Measurements from ENCODE around the gene GOSR1. TPM values are rescaled to one million over a fixed set of nuclear protein-coding genes. Genes with fewer than 3 reads are reported as not detected.

The GOSR1 gene
- total RNA-seq = 15.0 TPM

GRCh38 chr17:30477083-30477773, at the start of gene GOSR1:
Gene GOSR1 (plus strand): TSS chr17:30477408. CDS start chr17:30477434, 26 bp downstream.
- intact Hi-C loops (cut with DNase I) = no loop called here
- peak within 1 kb of the TSS; percentile 89 for H3K27ac ChIP-seq
- peak in 1 of 2 donors; percentile 23 for TF ChIP-seq POLR2A (IDR thresholded peaks at IDR 0.05)
- TF ChIP-seq POLR2AphosphoS5 (IDR thresholded peaks at IDR 0.05; ENCODE audit: insufficient read depth in 1 of 2, low read depth in 1 of 2) = peak; percentile 85 to 91
- TF ChIP-seq, protein P1, sequence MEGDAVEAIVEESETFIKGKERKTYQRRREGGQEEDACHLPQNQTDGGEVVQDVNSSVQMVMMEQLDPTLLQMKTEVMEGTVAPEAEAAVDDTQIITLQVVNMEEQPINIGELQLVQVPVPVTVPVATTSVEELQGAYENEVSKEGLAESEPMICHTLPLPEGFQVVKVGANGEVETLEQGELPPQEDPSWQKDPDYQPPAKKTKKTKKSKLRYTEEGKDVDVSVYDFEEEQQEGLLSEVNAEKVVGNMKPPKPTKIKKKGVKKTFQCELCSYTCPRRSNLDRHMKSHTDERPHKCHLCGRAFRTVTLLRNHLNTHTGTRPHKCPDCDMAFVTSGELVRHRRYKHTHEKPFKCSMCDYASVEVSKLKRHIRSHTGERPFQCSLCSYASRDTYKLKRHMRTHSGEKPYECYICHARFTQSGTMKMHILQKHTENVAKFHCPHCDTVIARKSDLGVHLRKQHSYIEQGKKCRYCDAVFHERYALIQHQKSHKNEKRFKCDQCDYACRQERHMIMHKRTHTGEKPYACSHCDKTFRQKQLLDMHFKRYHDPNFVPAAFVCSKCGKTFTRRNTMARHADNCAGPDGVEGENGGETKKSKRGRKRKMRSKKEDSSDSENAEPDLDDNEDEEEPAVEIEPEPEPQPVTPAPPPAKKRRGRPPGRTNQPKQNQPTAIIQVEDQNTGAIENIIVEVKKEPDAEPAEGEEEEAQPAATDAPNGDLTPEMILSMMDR (IDR thresholded peaks at IDR 0.05) = peak; percentile 61 to 86 (median 76)
- no peaks in the 10 kb centered on the region for H3K9me3 ChIP-seq
- DNase-seq (ENCODE audit: extremely low spot score in 2 of 2) = peak in 1 of 2 donors; percentile 94
- H3K4me3 ChIP-seq = peak within 1 kb of the TSS; percentile 79 to 86
- H3K27me3 ChIP-seq = no peaks in the 10 kb centered on the region
- H3K4me1 ChIP-seq = peaks cover 20% of the 10 kb centered on the region
- H3K36me3 ChIP-seq = peaks cover 0 to 15% of the 10 kb centered on the region in 2 donors

DNA sequence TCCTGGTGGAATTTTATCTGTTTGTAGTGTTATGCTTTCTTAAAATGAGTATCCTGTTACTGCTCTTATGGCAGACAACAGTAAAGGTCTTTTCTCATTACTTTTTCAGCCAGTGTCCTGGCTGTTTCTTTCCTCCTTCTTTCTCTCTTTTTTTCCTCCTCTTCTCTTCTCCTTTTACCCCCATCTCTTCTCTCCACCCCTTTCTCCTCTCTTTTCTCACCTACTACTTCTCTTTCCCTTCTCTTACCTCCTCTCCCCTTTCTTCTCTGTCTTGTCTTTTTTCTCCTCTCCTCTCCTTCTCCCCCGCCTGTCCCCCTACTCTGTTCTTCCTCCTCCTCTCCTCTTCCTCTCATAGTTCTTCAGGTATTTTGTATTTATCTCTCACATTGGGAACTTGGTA, 49.6 kb upstream of the GOSR1 start:
- H3K36me3 ChIP-seq = no peaks in the 10 kb centered on the region
- no peaks in the 10 kb centered on the region for H3K9me3 ChIP-seq
- TF ChIP-seq POLR2A (IDR thresholded peaks at IDR 0.05) (no peak), POLR2AphosphoS5 (IDR thresholded peaks at IDR 0.05; ENCODE audit: insufficient read depth in 1 of 2, low read depth in 1 of 2) (no peak)
- TF ChIP-seq, protein P1 (IDR thresholded peaks at IDR 0.05) = no peak
- H3K4me1 ChIP-seq = no peaks in the 10 kb centered on the region
- H3K4me3 ChIP-seq = no peak overlapping the region
- no peak for DNase-seq (ENCODE audit: extremely low spot score in 2 of 2)
- H3K27ac ChIP-seq = no peak overlapping the region
- intact Hi-C loops (cut with DNase I) = no loop called here
- H3K27me3 ChIP-seq = no peaks in the 10 kb centered on the region

GRCh38 chr17:30429155-30429554, 48.1 kb upstream of the GOSR1 start:
- H3K9me3 ChIP-seq = no peaks in the 10 kb centered on the region
- no peaks in the 10 kb centered on the region for H3K27me3 ChIP-seq
- no peak for DNase-seq (ENCODE audit: extremely low spot score in 2 of 2)
- no peak overlapping the region for H3K4me3 ChIP-seq
- no peaks in the 10 kb centered on the region for H3K4me1 ChIP-seq
- TF ChIP-seq POLR2AphosphoS5 (IDR thresholded peaks at IDR 0.05; ENCODE audit: insufficient read depth in 1 of 2, low read depth in 1 of 2) (no peak), POLR2A (IDR thresholded peaks at IDR 0.05) (no peak)
- TF ChIP-seq, protein P1 (IDR thresholded peaks at IDR 0.05) = no peak
- intact Hi-C loops (cut with DNase I) = no loop called here
- H3K36me3 ChIP-seq = peaks cover 0 to 3% of the 10 kb centered on the region in 2 donors
- H3K27ac ChIP-seq = no peak overlapping the region

- Histone ChIP-seq H3K4me3 (no peak overlapping the region), H3K36me3 (peaks cover 0 to 13% of the 10 kb centered on the region in 2 donors), H3K27ac (no peak overlapping the region), H3K4me1 (no peaks in the 10 kb centered on the region), H3K27me3 (no peaks in the 10 kb centered on the region), H3K9me3 (no peaks in the 10 kb centered on the region)
- DNase-seq (ENCODE audit: extremely low spot score in 2 of 2) = no peak
- TF ChIP-seq POLR2AphosphoS5 (IDR thresholded peaks at IDR 0.05; ENCODE audit: insufficient read depth in 1 of 2, low read depth in 1 of 2) (no peak), POLR2A (IDR thresholded peaks at IDR 0.05) (no peak)
- intact Hi-C loops (cut with DNase I) = no loop called here
Measured at GRCh38 chr17:30433514-30433913, 43.7 kb upstream of the GOSR1 start.

GRCh38 chr17:30436729-30437128, 40.5 kb upstream of the GOSR1 start:
- Histone ChIP-seq H3K4me1 (no peaks in the 10 kb centered on the region), H3K27me3 (no peaks in the 10 kb centered on the region), H3K4me3 (no peak overlapping the region), H3K9me3 (no peaks in the 10 kb centered on the region), H3K36me3 (peaks cover 0 to 13% of the 10 kb centered on the region in 2 donors), H3K27ac (no peak overlapping the region)
- DNase-seq (ENCODE audit: extremely low spot score in 2 of 2) = no peak
- intact Hi-C loops (cut with DNase I) = no loop called here
- TF ChIP-seq POLR2AphosphoS5 (IDR thresholded peaks at IDR 0.05; ENCODE audit: insufficient read depth in 1 of 2, low read depth in 1 of 2) = no peak
- TF ChIP-seq, protein P1 (IDR thresholded peaks at IDR 0.05) = no peak
- TF ChIP-seq POLR2A (IDR thresholded peaks at IDR 0.05) = no peak

Data from vagina (tissue), 2 donors.